Esophagus squamous epithelium (tissue), 5 donors: Measurements from ENCODE around the gene STARD13. TPM values are rescaled to one million over a fixed set of nuclear protein-coding genes. Genes with fewer than 3 reads are reported as not detected.

Experiments used
- DNase-seq: peaks from one replicate; lab custom pipeline; 2025; lab: John Stamatoyannopoulos, UW
- H3K27ac ChIP-seq, 4 donors: fragments of 200-600 bp; sonication (generic); one replicate each; pipeline ENCODE4 v1.5.1; 2016 to 2019; ENCODE audit warnings: mild to moderate bottlenecking in 1 of 4
- H3K27me3 ChIP-seq, 4 donors: fragments of 200-600 bp; sonication (generic); 1 replicate in 3 of 4; 2 replicates in 1 of 4; pipeline versions ENCODE4 v1.5.1 to v1.6.0; 2017 to 2021; ENCODE audit warnings: antibody characterized with exemption in 1 of 4
- H3K36me3 ChIP-seq, 3 donors: fragments of 200-600 bp; sonication (generic); one replicate each; pipeline ENCODE4 v1.5.1; 2016 to 2019
- H3K4me1 ChIP-seq, 3 donors: fragments of 200-600 bp; sonication (generic); one replicate each; pipeline ENCODE4 v1.5.1; 2017 to 2019
- H3K4me3 ChIP-seq, 4 donors: fragments of 200-600 bp; sonication (generic); 1 replicate in 3 of 4; 2 replicates in 1 of 4; pipeline ENCODE4 v1.5.1; 2016 to 2019; ENCODE audit warnings: mild to moderate bottlenecking in 2 of 4, moderate library complexity in 1 of 4
- H3K9me3 ChIP-seq, 3 donors: fragments of 200-600 bp; sonication (generic); one replicate each; pipeline ENCODE4 v1.5.1; 2016 to 2019
- CTCF ChIP-seq, 6 experiments: fragments of 450-650 bp in 4 of 6; fragments of 200-600 bp in 2 of 6; sonication (generic) in 2 of 6; IDR thresholded peaks; one replicate each; pipeline ENCODE4 v1.5.1; 2016 to 2019; ENCODE audit warnings: antibody characterized with exemption in 6 of 6, mild to moderate bottlenecking in 4 of 6, moderate library complexity in 4 of 6
- POLR2A ChIP-seq, 4 donors: fragments of 450-650 bp; IDR thresholded peaks; one replicate each; pipeline ENCODE4 v1.6.1; 2017; ENCODE audit warnings: antibody characterized with exemption in 4 of 4, mild to moderate bottlenecking in 4 of 4, moderate library complexity in 3 of 4
- WGBS, 2 donors: methylation state at CpG; one replicate each; pipeline ENCODE4 v1.1.5; 2018; 5-methylcytosine and 5-hydroxymethylcytosine counted together
- intact Hi-C: fragments of 100-400 bp; cut with DNase I; formaldehyde crosslinking; loops from one replicate; pipeline ENCODE4 v1.15.0; 2022
- total RNA-seq, 4 donors: library from RNA; depleted of rRNA; stranded (reverse); fragments of >200 nt; gene quantifications; one replicate each; pipeline ENCODE4 v1.1.0, GENCODE V29; 2016
- donor health status: DM: yes; HTN: yes; CAD: no.

The STARD13 gene
- total RNA-seq, 4 donors from 2014 or later: 1.3 to 18.7 (median 4.4) TPM

GRCh38 chr13:33280923-33281322 lies 4.6 kb downstream of the STARD13 start:
- Histone ChIP-seq H3K27me3 (no peaks in the 10 kb centered on the region), H3K27ac (peak overlapping the region in 3 of 4 donors; percentile 25 to 71 (median 63)), H3K4me1 (peaks cover 13 to 85% (median 17%) of the 10 kb centered on the region in 3 donors), H3K36me3 (no peaks in the 10 kb centered on the region), H3K4me3 (no peak overlapping the region), H3K9me3 (no peaks in the 10 kb centered on the region)
- intact Hi-C loops: no loop called here
- 81 to 88% methylated on average over 5 of the region's 5 CpGs for WGBS, 2 donors
- DNase-seq: no peak
- TF ChIP-seq POLR2A (IDR thresholded peaks at IDR 0.05) (no peak), CTCF (IDR thresholded peaks at IDR 0.05) (no peak)

GRCh38 chr13:33280279-33280905 lies 5.2 kb downstream of the STARD13 start:
- Histone ChIP-seq H3K36me3 (no peaks in the 10 kb centered on the region), H3K4me3 (no peak overlapping the region), H3K9me3 (no peaks in the 10 kb centered on the region), H3K27ac (peak overlapping the region; percentile 25 to 71 (median 56)), H3K4me1 (peaks cover 13 to 84% (median 17%) of the 10 kb centered on the region in 3 donors), H3K27me3 (no peaks in the 10 kb centered on the region)
- WGBS, 2 donors: 55 to 72% methylated on average over 3 of the region's 3 CpGs
- DNase-seq: no peak
- intact Hi-C loops: no loop called here
- TF ChIP-seq CTCF (IDR thresholded peaks at IDR 0.05) (no peak), POLR2A (IDR thresholded peaks at IDR 0.05) (no peak)

- H3K36me3 ChIP-seq: no peaks in the 10 kb centered on the region
- DNase-seq: no peak
- TF ChIP-seq CTCF (IDR thresholded peaks at IDR 0.05) (no peak), POLR2A (IDR thresholded peaks at IDR 0.05) (no peak)
- H3K4me3 ChIP-seq: no peak overlapping the region
- H3K9me3 ChIP-seq: no peaks in the 10 kb centered on the region
- intact Hi-C loops: no loop called here
- WGBS, 2 donors: 12 to 24% methylated on average over 2 of the region's 2 CpGs
- H3K4me1 ChIP-seq: peaks cover 11 to 78% (median 17%) of the 10 kb centered on the region in 3 donors
- no peaks in the 10 kb centered on the region for H3K27me3 ChIP-seq
- peak overlapping the region; percentile 25 to 71 (median 56) for H3K27ac ChIP-seq
Observed at GRCh38 chr13:33279414-33280278, 5.9 kb downstream of the STARD13 start.

- H3K4me1 ChIP-seq: peaks cover 10 to 71% (median 17%) of the 10 kb centered on the region in 3 donors
- 0% methylated on average over 1 of the region's 1 CpG for WGBS, 2 donors
- intact Hi-C loops: no loop called here
- no peaks in the 10 kb centered on the region for H3K36me3 ChIP-seq
- H3K4me3 ChIP-seq: no peak overlapping the region
- H3K27ac ChIP-seq: peak overlapping the region in 3 of 4 donors; percentile 19 to 71 (median 63)
- no peak for DNase-seq
- no peaks in the 10 kb centered on the region for H3K27me3 ChIP-seq
- TF ChIP-seq CTCF (IDR thresholded peaks at IDR 0.05) (no peak), POLR2A (IDR thresholded peaks at IDR 0.05) (no peak)
- no peaks in the 10 kb centered on the region for H3K9me3 ChIP-seq
Observed at GRCh38 chr13:33278913-33279312, 6.6 kb downstream of the STARD13 start.

GRCh38 chr13:33277946-33278345 lies 7.6 kb downstream of the STARD13 start:
- Histone ChIP-seq H3K4me3 (no peak overlapping the region), H3K9me3 (no peaks in the 10 kb centered on the region), H3K4me1 (peaks cover 10 to 70% (median 17%) of the 10 kb centered on the region in 3 donors), H3K27me3 (no peaks in the 10 kb centered on the region), H3K36me3 (no peaks in the 10 kb centered on the region), H3K27ac (peak overlapping the region in 3 of 4 donors; percentile 23 to 50 (median 23))
- intact Hi-C loops: no loop called here
- DNase-seq: no peak
- TF ChIP-seq CTCF (IDR thresholded peaks at IDR 0.05) (no peak), POLR2A (IDR thresholded peaks at IDR 0.05) (no peak)
- WGBS, 2 donors: 69 to 75% methylated on average over 1 of the region's 1 CpG
